Measurements from ENCODE around the gene RGL1.

DNA sequence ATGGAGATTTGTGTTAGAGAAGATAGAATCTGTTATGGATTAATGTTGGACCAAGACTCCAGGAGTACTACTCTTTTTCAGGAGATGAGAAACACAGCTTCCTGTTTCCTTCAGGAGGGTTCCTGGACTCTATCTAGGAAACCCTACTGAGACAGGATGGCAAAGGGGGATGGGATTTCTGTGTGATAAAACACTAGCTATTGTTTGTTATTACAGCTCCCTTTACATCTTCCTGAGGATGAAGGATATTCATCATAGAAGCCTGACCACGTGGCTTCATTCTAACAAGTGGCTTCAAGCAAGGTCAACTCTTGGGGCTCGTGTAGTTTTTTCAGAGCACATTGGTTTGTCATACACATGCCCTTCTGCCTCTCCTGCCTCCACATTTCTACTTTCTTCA, 33.3 kb downstream of the RGL1 start:
- TF ChIP-seq, protein P1, sequence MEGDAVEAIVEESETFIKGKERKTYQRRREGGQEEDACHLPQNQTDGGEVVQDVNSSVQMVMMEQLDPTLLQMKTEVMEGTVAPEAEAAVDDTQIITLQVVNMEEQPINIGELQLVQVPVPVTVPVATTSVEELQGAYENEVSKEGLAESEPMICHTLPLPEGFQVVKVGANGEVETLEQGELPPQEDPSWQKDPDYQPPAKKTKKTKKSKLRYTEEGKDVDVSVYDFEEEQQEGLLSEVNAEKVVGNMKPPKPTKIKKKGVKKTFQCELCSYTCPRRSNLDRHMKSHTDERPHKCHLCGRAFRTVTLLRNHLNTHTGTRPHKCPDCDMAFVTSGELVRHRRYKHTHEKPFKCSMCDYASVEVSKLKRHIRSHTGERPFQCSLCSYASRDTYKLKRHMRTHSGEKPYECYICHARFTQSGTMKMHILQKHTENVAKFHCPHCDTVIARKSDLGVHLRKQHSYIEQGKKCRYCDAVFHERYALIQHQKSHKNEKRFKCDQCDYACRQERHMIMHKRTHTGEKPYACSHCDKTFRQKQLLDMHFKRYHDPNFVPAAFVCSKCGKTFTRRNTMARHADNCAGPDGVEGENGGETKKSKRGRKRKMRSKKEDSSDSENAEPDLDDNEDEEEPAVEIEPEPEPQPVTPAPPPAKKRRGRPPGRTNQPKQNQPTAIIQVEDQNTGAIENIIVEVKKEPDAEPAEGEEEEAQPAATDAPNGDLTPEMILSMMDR (conservative IDR thresholded peaks at IDR 0.05; ENCODE audit: low read depth, low read length): no peak
- TF ChIP-seq EZH2 (IDR thresholded peaks at IDR 0.05; ENCODE audit: borderline replicate concordance, low read depth, low read length, poor library complexity, severe bottlenecking): no peak

All from A673 (cell line).